Islet precursor cell (in vitro differentiated cells): ENCODE data around the gene SYT7.
"Not testable (repeated sequence)": the region's sequence is repeated elsewhere in the genome, so short reads cannot be mapped to it uniquely, and the experiment has no call there.

Source experiments
- DNase-seq: peaks from one replicate; pipeline ENCODE4 v3.0.0-alpha.2; 2018

The SYT7 gene

GRCh38 chr11:61494381-61494961, 86.4 kb downstream of the SYT7 start:
- DNase-seq, result no peak

GRCh38 chr11:61491736-61492395, 89.0 kb downstream of the SYT7 start:
- peak; percentile 47 for DNase-seq

GRCh38 chr11:61489833-61490721, 90.8 kb downstream of the SYT7 start:
- peak; percentile 83 for DNase-seq

GRCh38 chr11:61488651-61489291, 92.1 kb downstream of the SYT7 start:
- peak; percentile 97 for DNase-seq

GRCh38 chr11:61487342-61488025, 93.4 kb downstream of the SYT7 start:
- no peak for DNase-seq

GRCh38 chr11:61486779-61487178, 94.1 kb downstream of the SYT7 start:
- no peak for DNase-seq

- no peak for DNase-seq
These were observed 94.8 kb downstream of the SYT7 start for GRCh38 chr11:61486011-61486620.

GRCh38 chr11:61485080-61485479, 95.8 kb downstream of the SYT7 start:
- DNase-seq, result no peak

GRCh38 chr11:61484541-61484940, 96.3 kb downstream of the SYT7 start:
- no peak for DNase-seq

- DNase-seq, result peak; percentile 86
These were observed 98.4 kb downstream of the SYT7 start for GRCh38 chr11:61482513-61482912.

GRCh38 chr11:61481806-61482205, 99.1 kb downstream of the SYT7 start:
- no peak for DNase-seq

- peak; percentile 95 for DNase-seq
These were observed 99.9 kb downstream of the SYT7 start for GRCh38 chr11:61480994-61481335.

GRCh38 chr11:61480261-61480993, 100.4 kb downstream of the SYT7 start:
- DNase-seq, result no peak

GRCh38 chr11:61479360-61480058, 101.4 kb downstream of the SYT7 start:
- DNase-seq, result not testable (repeated sequence)

GRCh38 chr11:61477727-61478148, 103.1 kb downstream of the SYT7 start:
- DNase-seq, result no peak

GRCh38 chr11:61477126-61477525, 103.8 kb downstream of the SYT7 start:
- no peak for DNase-seq

GRCh38 chr11:61476371-61476770, 104.5 kb downstream of the SYT7 start:
- DNase-seq, result no peak

GRCh38 chr11:61475433-61475832, 105.4 kb downstream of the SYT7 start:
- DNase-seq, result no peak

GRCh38 chr11:61474013-61474643, 106.7 kb downstream of the SYT7 start:
- no peak for DNase-seq

- DNase-seq, result no peak
These were observed 107.4 kb downstream of the SYT7 start for GRCh38 chr11:61473370-61474012.
